Motor neuron (in vitro differentiated cells): Measurements from ENCODE around the gene S100A13. TPM values are rescaled to one million over a fixed set of nuclear protein-coding genes. Genes with fewer than 3 reads are reported as not detected.
A peak's percentile ranks its signal among the peaks of the same experiment; 100 is the strongest.
"Not testable (repeated sequence)": the region's sequence is repeated elsewhere in the genome, so short reads cannot be mapped to it uniquely, and the experiment has no call there.

Source experiments
- ATAC-seq, 8 experiments: fragments of 200-7000 bp; cut with Tn5 transposase; replicated peaks in 6 of 8; 2 replicates each; pipeline ENCODE4 v1.8.0; 2021; ENCODE audit warnings: mild to moderate bottlenecking in 8 of 8, moderate library complexity in 8 of 8
- H3K27ac ChIP-seq, 2 donors: fragments of 250-450 bp; sonication (Bioruptor Pico); 2 replicates each; pipeline ENCODE4 v1.9.0; 2021; ENCODE audit warnings: antibody characterized with exemption in 2 of 2, mild to moderate bottlenecking in 2 of 2, moderate library complexity in 1 of 2
- H3K4me1 ChIP-seq, 2 donors: fragments of 250-450 bp; sonication (Bioruptor Pico); replicated peaks in 1 of 2; 2 replicates each; pipeline ENCODE4 v1.6.1; 2021; ENCODE audit warnings: antibody characterized with exemption in 2 of 2, mild to moderate bottlenecking in 2 of 2, moderate library complexity in 1 of 2
- H3K4me3 ChIP-seq, 5 donors: fragments of 250-450 bp; sonication (Bioruptor Pico); 2 replicates each; pipeline ENCODE4 v1.9.0; 2021; ENCODE audit warnings: antibody characterized with exemption in 5 of 5, mild to moderate bottlenecking in 5 of 5, moderate library complexity in 4 of 5
- WGBS, 10 experiments: fragments of 450-650 bp; shearing (Covaris generic); methylation state at CpG; one replicate each; pipeline ENCODE4 v1.0.0; 2022; 5-methylcytosine and 5-hydroxymethylcytosine counted together
- in situ Hi-C, 9 experiments: fragments of 400-800 bp; cut with MboI; loops; one replicate each; pipeline ENCODE4 v1.15.0; 2021; ENCODE audit warnings: low sequenced_read_pairs in 9 of 9, low pct_unique_long_range_greater_than_20kb in 2 of 9; ENCODE audit not compliant: unreplicated experiment in 9 of 9
- total RNA-seq, 8 experiments: library from RNA; unstranded; fragments of 300-600 nt; gene quantifications; 2 replicates each; pipeline versions ENCODE4 v1.2.3 to v1.2.4, GENCODE V29; 2022

The S100A13 gene
- total RNA-seq, 8 experiments from 2014 or later = 44.1 to 224 (median 59.6) TPM

DNA sequence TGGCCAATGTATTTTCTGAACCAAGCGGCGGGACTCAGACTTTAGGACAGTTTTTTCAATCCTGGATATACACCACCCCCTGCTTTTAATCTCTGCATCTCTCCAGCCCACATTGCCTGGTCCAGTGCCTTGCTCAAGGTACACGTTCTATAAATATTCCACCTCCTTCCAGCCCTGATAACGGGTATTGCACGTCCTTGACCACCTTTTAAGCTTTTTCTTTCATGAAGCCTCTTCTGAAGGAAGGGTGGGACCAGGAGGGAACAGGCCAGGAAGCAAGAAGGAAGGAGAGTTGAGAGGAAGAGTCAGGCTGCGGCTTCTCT is 17.8 kb downstream of the S100A13 start:
- H3K4me3 ChIP-seq = no peak overlapping the region
- 41 to 100% (median 87%) methylated on average over 2 to 6 of the region's 6 CpGs; no CpG with 5 or more reads in 1 of the 10 experiments for WGBS, 10 experiments
- H3K27ac ChIP-seq = no peak overlapping the region
- H3K4me1 ChIP-seq = peaks cover 18 to 42% of the 10 kb centered on the region in 2 donors
- no peak for ATAC-seq
- in situ Hi-C loops = no loop called here

GRCh38 chr1:153608742-153609584 is 18.3 kb downstream of the S100A13 start:
- WGBS, 10 experiments = 0 to 55% (median 21%) methylated on average over 1 to 8 of the region's 19 CpGs; no CpG with 5 or more reads in 4 of the 10 experiments
- peaks cover 18 to 42% of the 10 kb centered on the region in 2 donors for H3K4me1 ChIP-seq
- peak; percentile 57 to 85 (median 73) for ATAC-seq
- in situ Hi-C loops = no loop called here
- no peak overlapping the region for H3K4me3 ChIP-seq
- no peak overlapping the region for H3K27ac ChIP-seq

DNA sequence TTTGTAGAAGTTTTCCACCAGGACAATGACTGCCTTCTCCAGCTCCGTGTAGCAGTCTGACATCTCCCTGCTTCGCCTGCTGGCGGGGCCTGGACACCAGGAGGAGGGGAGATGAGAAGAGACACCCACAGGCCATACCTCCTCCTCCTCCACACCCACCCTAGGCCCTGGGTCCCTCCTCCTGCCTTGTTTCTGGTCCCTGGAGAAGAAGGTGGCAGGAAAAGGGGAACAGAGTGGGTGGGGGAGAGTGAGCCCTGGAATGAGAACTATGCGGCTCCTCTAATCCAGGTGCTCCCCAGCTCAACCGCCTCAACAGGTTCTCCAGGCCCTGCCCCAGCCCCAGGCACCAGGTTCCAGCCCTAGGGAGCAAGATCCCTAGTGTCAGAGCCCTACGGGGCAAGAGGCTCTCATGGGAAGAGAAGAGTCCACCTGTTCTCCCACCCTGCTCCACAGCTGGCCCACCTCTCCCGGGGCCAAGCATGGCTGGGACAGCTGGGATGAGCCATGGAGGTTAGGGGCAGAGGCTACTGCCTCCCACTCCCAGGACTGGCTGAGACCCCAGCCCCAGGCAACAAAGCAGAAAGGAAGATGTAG is 19.1 kb downstream of the S100A13 start:
- Histone ChIP-seq H3K27ac (no peak overlapping the region), H3K4me3 (no peak overlapping the region), H3K4me1 (peaks cover 18 to 42% of the 10 kb centered on the region in 2 donors)
- no peak for ATAC-seq
- 83 to 100% (median 97%) methylated on average over 1 to 7 of the region's 7 CpGs; no CpG with 5 or more reads in 4 of the 10 experiments for whole genome bisulfite sequencing, 10 experiments
- in situ Hi-C loops = no loop called here

GRCh38 chr1:153607381-153607780 is 19.9 kb downstream of the S100A13 start:
- no peak overlapping the region for H3K4me3 ChIP-seq
- in situ Hi-C loops = no loop called here
- WGBS, 10 experiments = 95 to 100% (median 100%) methylated on average over 1 to 8 of the region's 8 CpGs; no CpG with 5 or more reads in 5 of the 10 experiments
- H3K27ac ChIP-seq = no peak overlapping the region
- ATAC-seq = no peak
- peaks cover 13 to 34% of the 10 kb centered on the region in 2 donors for H3K4me1 ChIP-seq

DNA sequence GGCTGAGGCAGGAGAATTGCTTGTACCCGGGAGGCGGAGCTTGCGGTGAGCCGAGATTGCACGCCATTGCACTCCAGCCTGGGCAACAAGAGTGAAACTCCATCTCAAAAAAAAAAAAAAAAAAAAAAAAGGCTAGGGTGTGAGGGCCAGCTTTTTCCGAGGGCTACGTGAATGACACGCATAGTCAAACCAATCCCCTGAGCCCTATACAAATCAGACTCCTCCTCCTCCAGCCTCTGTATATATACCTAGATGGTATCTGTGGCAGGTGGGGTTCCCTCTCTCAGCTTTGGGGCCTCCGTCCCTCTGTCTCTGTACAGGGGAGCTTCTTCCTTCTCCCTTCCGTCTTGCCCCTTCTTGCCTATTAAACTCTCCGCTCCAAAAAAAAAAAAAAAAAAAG is 21.1 kb downstream of the S100A13 start:
- ATAC-seq = no peak
- no peak overlapping the region for H3K27ac ChIP-seq
- H3K4me1 ChIP-seq = peaks cover 8 to 23% of the 10 kb centered on the region in 2 donors
- no peak overlapping the region for H3K4me3 ChIP-seq
- 79 to 97% (median 90%) methylated on average over 1 to 10 of the region's 11 CpGs; no CpG with 5 or more reads in 3 of the 10 experiments for WGBS, 10 experiments
- in situ Hi-C loops = no loop called here

- in situ Hi-C loops = no loop called here
- ATAC-seq = no peak
- Histone ChIP-seq H3K4me1 (peaks cover 3 to 10% of the 10 kb centered on the region in 2 donors), H3K27ac (no peak overlapping the region), H3K4me3 (no peak overlapping the region)
- WGBS, 10 experiments = 68 to 97% (median 89%) methylated on average over 3 to 6 of the region's 6 CpGs
Observed at GRCh38 chr1:153602749-153603148, 24.6 kb downstream of the S100A13 start.

- peaks cover 3 to 6% of the 10 kb centered on the region in 2 donors for H3K4me1 ChIP-seq
- no peak overlapping the region for H3K27ac ChIP-seq
- no peak overlapping the region for H3K4me3 ChIP-seq
- in situ Hi-C loops = no loop called here
- WGBS, 10 experiments = 42 to 100% (median 82%) methylated on average over 1 to 7 of the region's 7 CpGs; no CpG with 5 or more reads in 1 of the 10 experiments
- no peak for ATAC-seq
Observed at GRCh38 chr1:153599847-153600246, 27.5 kb downstream of the S100A13 start.

DNA sequence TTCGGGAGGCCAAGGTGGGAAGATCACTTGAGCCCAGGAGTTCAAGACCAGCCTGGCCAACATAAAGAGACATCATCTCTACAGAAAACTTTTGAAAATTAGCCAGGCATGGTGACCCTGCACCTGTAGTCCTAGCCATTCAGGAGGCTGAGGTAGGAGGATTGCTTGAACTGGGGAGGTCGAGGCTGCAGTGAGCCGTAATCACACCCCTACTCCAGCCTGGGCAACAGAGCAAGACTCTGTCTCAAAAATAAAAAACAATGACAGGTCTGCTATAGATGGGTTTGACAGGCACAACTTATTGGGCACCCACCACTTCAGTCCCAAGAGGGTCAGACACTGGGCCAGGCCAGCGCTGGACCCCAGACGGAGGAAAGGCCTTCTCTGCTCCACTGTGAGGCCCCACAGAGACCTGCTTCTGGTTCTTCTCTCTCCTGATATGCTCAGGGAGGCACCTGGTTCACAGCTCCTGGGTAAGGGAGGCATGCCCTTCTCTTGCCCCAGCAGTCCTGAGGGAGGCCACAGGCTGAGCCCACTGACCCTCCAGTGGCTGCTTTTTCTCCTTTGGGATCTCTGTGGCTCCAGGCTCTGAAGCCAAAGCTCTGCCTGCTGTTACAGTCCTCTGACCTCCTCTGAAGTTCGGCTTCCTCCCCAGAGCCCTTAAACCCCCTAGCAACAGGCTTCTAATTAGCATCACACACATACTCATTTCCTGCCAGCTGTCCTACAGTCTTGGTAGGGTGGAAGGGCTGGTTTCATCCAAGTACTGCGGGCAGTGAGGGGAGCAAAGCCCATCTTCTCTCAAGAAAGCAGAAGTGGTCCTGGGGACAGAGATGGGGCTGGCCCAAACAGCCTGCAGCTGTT is 28.8 kb downstream of the S100A13 start:
- H3K27ac ChIP-seq = peak overlapping the region in 1 of 2 donors; percentile 6
- peak; percentile 53 to 91 (median 82) for ATAC-seq
- in situ Hi-C loops = no loop called here
- H3K4me1 ChIP-seq = peaks cover 3 to 6% of the 10 kb centered on the region in 2 donors
- H3K4me3 ChIP-seq = no peak overlapping the region
- 42 to 100% (median 63%) methylated on average over 1 to 5 of the region's 7 CpGs; no CpG with 5 or more reads in 2 of the 10 experiments for WGBS, 10 experiments

DNA sequence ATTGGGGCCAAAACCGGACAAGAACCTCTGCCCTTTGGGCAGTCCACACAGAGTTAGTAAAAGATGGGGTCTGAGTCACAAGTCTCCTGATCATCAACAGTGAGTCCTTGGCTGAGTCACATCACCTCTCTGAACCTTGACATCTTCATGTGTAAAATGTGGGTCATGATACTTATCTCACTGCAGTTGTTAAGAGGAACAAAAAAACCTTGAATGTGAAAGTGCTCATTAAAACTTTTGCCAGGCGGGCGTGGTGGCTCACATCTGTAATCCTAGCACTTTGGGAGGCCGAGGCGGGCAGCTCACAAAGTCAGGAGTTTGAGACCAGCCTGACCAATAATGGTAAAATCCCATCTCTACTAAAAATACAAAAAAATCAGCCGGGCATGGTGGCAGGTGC is 30.1 kb downstream of the S100A13 start:
- Histone ChIP-seq H3K27ac (no peak overlapping the region), H3K4me3 (no peak overlapping the region), H3K4me1 (peaks cover 8 to 17% of the 10 kb centered on the region in 2 donors)
- peak in 2 of 8 experiments; percentile 48 to 54 for ATAC-seq
- WGBS, 10 experiments = 80 to 100% (median 93%) methylated on average over 3 to 6 of the region's 6 CpGs; no CpG with 5 or more reads in 5 of the 10 experiments
- in situ Hi-C loops = no loop called here

GRCh38 chr1:153592748-153593147 is 34.6 kb downstream of the S100A13 start:
- Histone ChIP-seq H3K4me1 (peaks cover 5 to 12% of the 10 kb centered on the region in 2 donors), H3K27ac (peak overlapping the region in 1 of 2 donors; percentile 18), H3K4me3 (no peak overlapping the region)
- ATAC-seq = peak in 7 of 8 experiments; percentile 23 to 91 (median 82)
- in situ Hi-C loops = no loop called here
- WGBS, 10 experiments = 0 to 75% (median 15%) methylated on average over 1 to 4 of the region's 4 CpGs; no CpG with 5 or more reads in 1 of the 10 experiments

- no peak for ATAC-seq
- in situ Hi-C loops = no loop called here
- 65 to 97% (median 86%) methylated on average over 2 of the region's 2 CpGs; no CpG with 5 or more reads in 1 of the 10 experiments for WGBS, 10 experiments
- Histone ChIP-seq H3K4me3 (no peak overlapping the region), H3K4me1 (peaks cover 8 to 12% of the 10 kb centered on the region in 2 donors), H3K27ac (no peak overlapping the region)
Observed at GRCh38 chr1:153588482-153588881, 38.8 kb downstream of the S100A13 start.

DNA sequence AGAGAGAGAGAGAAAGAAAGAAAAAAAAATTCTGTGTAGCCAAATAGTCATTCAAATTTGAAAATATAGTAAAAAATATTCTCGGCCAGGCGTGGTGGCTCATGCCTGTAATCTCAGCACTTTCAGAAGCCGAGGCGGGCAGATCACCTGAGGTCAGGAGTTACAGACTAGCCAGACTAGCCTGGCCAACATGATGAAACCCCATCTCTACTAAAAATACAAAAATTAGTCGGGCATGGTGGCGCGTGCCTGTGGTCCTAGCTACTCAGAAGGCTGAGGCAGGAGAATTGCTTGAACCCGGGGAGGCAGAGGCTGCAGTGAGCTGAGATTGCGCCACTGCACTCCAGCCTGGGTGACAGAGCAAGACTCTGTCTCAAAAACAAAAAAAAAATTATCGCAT is 39.3 kb downstream of the S100A13 start:
- ATAC-seq, H3K27ac ChIP-seq, in situ Hi-C loops, H3K4me1 ChIP-seq, H3K4me3 ChIP-seq: not testable (repeated sequence)
- WGBS, 10 experiments = 85 to 100% (median 91%) methylated on average over 1 to 10 of the region's 10 CpGs
